SK-N-SH (cell line): Measurements from ENCODE around the gene SGSH. TPM values are rescaled to one million over a fixed set of nuclear protein-coding genes. Genes with fewer than 3 reads are reported as not detected.

Experiments
- CTCF ChIA-PET: fragments of 300-600, 350-600 bp; formaldehyde crosslinking; extraction: SDS; loops from one replicate; lab custom pipeline; 2021; lab: Yijun Ruan, JAX
- POLR2A ChIA-PET: fragments of 350-600 bp; sonication (Branson Sonifier 250); formaldehyde crosslinking; extraction: SDS; loops from one replicate; lab custom pipeline; 2020; ENCODE audit warnings: antibody characterized with exemption, inconsistent platforms; lab: Yijun Ruan, JAX
- DNase-seq: peaks from one replicate; pipeline ENCODE4 v3.0.0; 2012
- H2AFZ ChIP-seq: fragments of 200-600 bp; sonication (generic); 2 replicates; pipeline ENCODE4 v1.8.1; 2016; ENCODE audit warnings: antibody characterized with exemption, mild to moderate bottlenecking, low read depth
- H3F3A ChIP-seq: fragments of 200-600 bp; sonication (generic); replicated peaks from 2 replicates; pipeline ENCODE3; 2016; ENCODE audit warnings: antibody characterized with exemption, mild to moderate bottlenecking; ENCODE audit not compliant: insufficient read depth
- H3K27ac ChIP-seq, 2 experiments: fragments of 200-500 bp in 1 of 2; fragments of 200-600 bp in 1 of 2; sonication (Bioruptor generic) in 1 of 2; sonication (generic), shearing (Covaris generic) in 1 of 2; 2 replicates each; pipeline versions ENCODE4 v1.5.1 to v1.6.1; 2014 to 2016; ENCODE audit warnings: low read depth in 2 of 2, inconsistent platforms in 1 of 2, low read length in 1 of 2, mild to moderate bottlenecking in 1 of 2, mixed read lengths in 1 of 2
- H3K27me3 ChIP-seq: fragments of 200-600 bp; sonication (generic), shearing (Covaris generic); 2 replicates; pipeline ENCODE4 v1.6.1; 2016; ENCODE audit warnings: mixed run types; ENCODE audit not compliant: insufficient read depth
- H3K36me3 ChIP-seq, 2 experiments: fragments of 200-500 bp in 1 of 2; fragments of 200-600 bp in 1 of 2; sonication (Bioruptor generic) in 1 of 2; sonication (generic) in 1 of 2; replicated peaks in 1 of 2; 2 replicates each; pipeline versions ENCODE3 to v1.5.1; 2014 to 2016; ENCODE audit warnings: low read length in 1 of 2, mild to moderate bottlenecking in 1 of 2; ENCODE audit not compliant: insufficient read depth in 2 of 2, control insufficient read depth in 1 of 2
- H3K4me1 ChIP-seq, 2 experiments: fragments of 200-500 bp in 1 of 2; fragments of 200-600 bp in 1 of 2; sonication (Bioruptor generic) in 1 of 2; sonication (generic), shearing (Covaris generic) in 1 of 2; 2 replicates each; pipeline versions ENCODE4 v1.5.1 to v1.6.1; 2014 to 2016; ENCODE audit warnings: low read depth in 1 of 2, low read length in 1 of 2, mixed run types in 1 of 2; ENCODE audit not compliant: insufficient read depth in 2 of 2, control insufficient read depth in 1 of 2
- H3K4me2 ChIP-seq: fragments of 200-600 bp; sonication (generic), shearing (Covaris generic); 2 replicates; pipeline ENCODE4 v1.6.1; 2017; ENCODE audit warnings: mixed run types
- H3K4me3 ChIP-seq, 2 experiments: fragments of 200-500 bp in 1 of 2; fragments of 200-600 bp in 1 of 2; sonication (Bioruptor generic) in 1 of 2; sonication (generic), shearing (Covaris generic) in 1 of 2; 2 replicates each; pipeline versions ENCODE4 v1.5.1 to v1.8.1; 2014 to 2016; ENCODE audit warnings: low read depth in 2 of 2, inconsistent platforms in 1 of 2, low read length in 1 of 2, mild to moderate bottlenecking in 1 of 2, mixed read lengths in 1 of 2, moderate library complexity in 1 of 2
- H3K79me2 ChIP-seq: fragments of 200-600 bp; sonication (generic); 2 replicates; pipeline ENCODE4 v1.8.1; 2017; ENCODE audit warnings: mild to moderate bottlenecking; ENCODE audit not compliant: insufficient read depth
- H3K9ac ChIP-seq: fragments of 200-600 bp; sonication (generic); 2 replicates; pipeline ENCODE4 v1.6.1; 2017; ENCODE audit warnings: mixed run types
- H3K9me2 ChIP-seq: fragments of 200-600 bp; sonication (generic); 2 replicates; pipeline ENCODE4 v1.6.1; 2017; ENCODE audit warnings: mixed run types
- H3K9me3 ChIP-seq: fragments of 200-600 bp; sonication (generic); 2 replicates; pipeline ENCODE4 v1.6.1; 2017; ENCODE audit warnings: mixed run types, mild to moderate bottlenecking, moderate library complexity
- H4K20me1 ChIP-seq: fragments of 200-600 bp; sonication (generic); 2 replicates; pipeline ENCODE4 v1.6.1; 2017; ENCODE audit warnings: mild to moderate bottlenecking, mixed run types; ENCODE audit not compliant: insufficient read depth
- EZH2phosphoT487 ChIP-seq: fragments of 200-600 bp; sonication (generic); IDR thresholded peaks from 2 replicates; pipeline ENCODE4 v1.6.1; 2017; ENCODE audit warnings: low read depth, mixed run types, mild to moderate bottlenecking, antibody characterized with exemption, moderate library complexity, borderline replicate concordance
- FOSL2 ChIP-seq: IDR thresholded peaks from 2 replicates; pipeline ENCODE4 v1.4.0; 2012; ENCODE audit warnings: low read depth, mild to moderate bottlenecking, moderate library complexity, borderline replicate concordance
- FOXM1 ChIP-seq: IDR thresholded peaks from 2 replicates; pipeline ENCODE4 v1.4.0; 2012; ENCODE audit warnings: low read depth, mild to moderate bottlenecking
- GABPA ChIP-seq: IDR thresholded peaks from 2 replicates; pipeline ENCODE4 v1.4.0; 2012; ENCODE audit warnings: low read depth, mild to moderate bottlenecking
- MXI1 ChIP-seq: IDR thresholded peaks from 2 replicates; pipeline ENCODE4 v1.6.1; 2012; ENCODE audit warnings: mild to moderate bottlenecking, low read depth, low read length, improper control_type of control experiment
- NFIC ChIP-seq: IDR thresholded peaks from 2 replicates; pipeline ENCODE4 v1.4.0; 2012; ENCODE audit warnings: borderline replicate concordance
- RAD21 ChIP-seq: IDR thresholded peaks from 2 replicates; pipeline ENCODE4 v1.6.1; 2012; ENCODE audit warnings: mild to moderate bottlenecking, low read length
- SIN3A ChIP-seq: IDR thresholded peaks from 2 replicates; pipeline ENCODE4 v1.6.1; 2012; ENCODE audit warnings: low read depth, mild to moderate bottlenecking, low read length, moderate library complexity, borderline replicate concordance
- TEAD4 ChIP-seq: IDR thresholded peaks from 2 replicates; pipeline ENCODE4 v1.4.0; 2012; ENCODE audit warnings: mild to moderate bottlenecking, borderline replicate concordance; ENCODE audit not compliant: insufficient read depth
- WGBS: methylation state at CpG from one replicate; pipeline ENCODE4 v1.1.6; 2017; ENCODE audit warnings: low lambda C conversion rate; 5-methylcytosine and 5-hydroxymethylcytosine counted together
- polyA plus RNA-seq, 3 experiments: library from polyadenylated mRNA; depleted of rRNA; stranded (reverse); fragments of >200 nt; gene quantifications; 2 replicates each; pipeline ENCODE4 v1.2.3, GENCODE V29; 2012
- TF ChIP-seq, protein P1 (sequence below): IDR thresholded peaks from 2 replicates; pipeline ENCODE4 v1.4.0; 2012; ENCODE audit warnings: low read depth
- TF ChIP-seq, protein P2 (sequence below): IDR thresholded peaks from 2 replicates; pipeline ENCODE4; 2012

Gene SGSH
- polyA plus RNA-seq, 1 of the 3 experiments (the other 2 are of a cell fraction) = 161 TPM

GRCh38 chr17:80182118-80182844 is 37.9 kb downstream of the SGSH start:
- ChIA-PET POLR2A (no interaction called here), CTCF (interaction anchor here (1.1 to 1.6 kb wide), 2 partner anchors 9 to 18 kb away, joined by 3 to 4 read pairs; no protein-coding TSS in a partner anchor)
- no peak overlapping the region for H3K4me3 ChIP-seq
- H3F3A ChIP-seq = no peaks in the 10 kb centered on the region
- no peaks in the 10 kb centered on the region; a peak in 1 of 4 replicates for H3K4me1 ChIP-seq
- no peaks in the 10 kb centered on the region for H3K9me2 ChIP-seq
- no peaks in the 10 kb centered on the region for H3K9me3 ChIP-seq
- no peaks in the 10 kb centered on the region for H4K20me1 ChIP-seq
- H3K27ac ChIP-seq = no peak overlapping the region
- 67% methylated on average over 19 of the region's 30 CpGs for WGBS
- no peak overlapping the region for H3K4me2 ChIP-seq
- H3K9ac ChIP-seq = no peak overlapping the region
- TF ChIP-seq FOXM1 = no peak
- no peak for TF ChIP-seq NFIC
- TF ChIP-seq, protein P1, sequence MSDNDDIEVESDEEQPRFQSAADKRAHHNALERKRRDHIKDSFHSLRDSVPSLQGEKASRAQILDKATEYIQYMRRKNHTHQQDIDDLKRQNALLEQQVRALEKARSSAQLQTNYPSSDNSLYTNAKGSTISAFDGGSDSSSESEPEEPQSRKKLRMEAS = no peak
- no peaks in the 10 kb centered on the region for H3K27me3 ChIP-seq
- DNase-seq = no peak
- no peaks in the 10 kb centered on the region for H3K36me3 ChIP-seq
- H2AFZ ChIP-seq = no peak overlapping the region
- no peaks in the 10 kb centered on the region for H3K79me2 ChIP-seq

DNA sequence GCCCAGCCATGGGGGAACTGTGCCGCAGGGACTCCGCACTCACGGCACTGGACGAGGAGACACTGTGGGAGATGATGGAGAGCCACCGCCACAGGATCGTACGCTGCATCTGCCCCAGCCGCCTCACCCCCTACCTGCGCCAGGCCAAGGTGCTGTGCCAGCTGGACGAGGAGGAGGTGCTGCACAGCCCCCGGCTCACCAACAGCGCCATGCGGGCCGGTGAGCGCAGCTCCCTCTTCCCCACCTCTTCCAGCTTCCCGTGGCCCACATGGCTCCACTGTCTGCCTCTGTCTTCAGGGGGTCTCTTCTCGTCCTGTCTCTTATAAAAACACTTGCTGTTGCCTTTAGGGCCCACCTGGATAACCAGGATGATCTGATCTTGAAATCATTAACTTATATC is 38.7 kb downstream of the SGSH start:
- POLR2A ChIA-PET = no interaction called here
- no peak overlapping the region for H3K4me3 ChIP-seq
- no peaks in the 10 kb centered on the region for H3K79me2 ChIP-seq
- CTCF ChIA-PET = interaction anchor here (1.6 kb wide), 1 partner anchor 19 kb away, joined by 3 read pairs; no protein-coding TSS in a partner anchor
- 82% methylated on average over 9 of the region's 17 CpGs for WGBS
- H3K27me3 ChIP-seq = no peaks in the 10 kb centered on the region
- H3K4me2 ChIP-seq = no peak overlapping the region
- H3K4me1 ChIP-seq = no peaks in the 10 kb centered on the region; a peak in 1 of 4 replicates
- no peaks in the 10 kb centered on the region for H3F3A ChIP-seq
- H3K9ac ChIP-seq = no peak overlapping the region
- H3K9me2 ChIP-seq = no peaks in the 10 kb centered on the region
- no peaks in the 10 kb centered on the region for H3K36me3 ChIP-seq
- H3K27ac ChIP-seq = no peak overlapping the region
- no peak overlapping the region for H2AFZ ChIP-seq
- H3K9me3 ChIP-seq = no peaks in the 10 kb centered on the region
- no peaks in the 10 kb centered on the region for H4K20me1 ChIP-seq
- DNase-seq = no peak
- TF ChIP-seq GABPA = no peak
- TF ChIP-seq, protein P1 = no peak
- no peak for TF ChIP-seq MXI1
- TF ChIP-seq, protein P2, sequence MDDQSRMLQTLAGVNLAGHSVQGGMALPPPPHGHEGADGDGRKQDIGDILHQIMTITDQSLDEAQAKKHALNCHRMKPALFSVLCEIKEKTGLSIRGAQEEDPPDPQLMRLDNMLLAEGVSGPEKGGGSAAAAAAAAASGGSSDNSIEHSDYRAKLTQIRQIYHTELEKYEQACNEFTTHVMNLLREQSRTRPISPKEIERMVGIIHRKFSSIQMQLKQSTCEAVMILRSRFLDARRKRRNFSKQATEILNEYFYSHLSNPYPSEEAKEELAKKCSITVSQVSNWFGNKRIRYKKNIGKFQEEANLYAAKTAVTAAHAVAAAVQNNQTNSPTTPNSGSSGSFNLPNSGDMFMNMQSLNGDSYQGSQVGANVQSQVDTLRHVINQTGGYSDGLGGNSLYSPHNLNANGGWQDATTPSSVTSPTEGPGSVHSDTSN = no peak
- TF ChIP-seq RAD21 = no peak
- no peak for TF ChIP-seq FOSL2
- no peak for TF ChIP-seq SIN3A
- no peak for TF ChIP-seq NFIC
- no peak for TF ChIP-seq TEAD4
- TF ChIP-seq EZH2phosphoT487 = no peak
- TF ChIP-seq, all 33 proteins: peak for 0
